Pancreas (tissue), 10 donors: ENCODE results near the gene SMOC2. TPM values are rescaled to one million over a fixed set of nuclear protein-coding genes. Genes with fewer than 3 reads are reported as not detected.

Experiments used
- ATAC-seq, 4 donors: fragments of 200-7000 bp; cut with Tn5 transposase; one replicate each; pipeline versions ENCODE4 v1.8.0 to v1.9.1; 2020; ENCODE audit warnings: mild to moderate bottlenecking in 4 of 4, moderate library complexity in 4 of 4
- DNase-seq, 6 donors: peaks; one replicate each; pipeline ENCODE4 v3.0.0-alpha.2; 2020
- FAIRE-seq: peaks from 2 replicates; lab custom pipeline; 2012; peaks lifted over from hg19 to GRCh38; lab: Jason Lieb, UNC
- H3K27ac ChIP-seq, 4 donors: fragments of 200-600 bp; sonication (generic); 1 replicate in 3 of 4; 2 replicates in 1 of 4; pipeline versions ENCODE4 v1.5.0 to v1.8.0; 2020
- H3K27me3 ChIP-seq, 4 donors: fragments of 200-600 bp; one replicate each; pipeline ENCODE4 v1.8.0; 2021
- H3K36me3 ChIP-seq, 3 donors: fragments of 200-600 bp; sonication (generic) in 1 of 3; one replicate each; pipeline versions ENCODE4 v1.5.0 to v1.8.0; 2020 to 2021
- H3K4me1 ChIP-seq, 3 donors: fragments of 200-600 bp; one replicate each; pipeline ENCODE4 v1.8.0; 2021
- H3K4me3 ChIP-seq, 4 donors: fragments of 200-600 bp; sonication (generic) in 2 of 4; one replicate each; pipeline versions ENCODE4 v1.5.0 to v1.8.0; 2020 to 2021
- H3K9me3 ChIP-seq, 4 donors: fragments of 200-600 bp; one replicate each; pipeline ENCODE4 v1.8.0; 2021
- WGBS, 2 donors: extraction: QIAGEN DNeasy Blood & Tissue Kit; methylation state at CpG; one replicate each; pipeline ENCODE4 v1.1.7; 2013; 5-methylcytosine and 5-hydroxymethylcytosine counted together
- intact Hi-C, 3 donors: fragments of 100-400 bp; cut with DNase I; formaldehyde crosslinking; loops; one replicate each; pipeline versions ENCODE4 v1.11.1 to v1.14.2; 2022
- polyA plus RNA-seq, 2 donors: library from polyadenylated mRNA; stranded (reverse); fragments of 200-250 nt; gene quantifications; one replicate each; pipeline ENCODE4 v1.2.3, GENCODE V29; 2013
- total RNA-seq, 6 donors: library from RNA; stranded (reverse); fragmentation: NEBNext Ultra II Directional in 4 of 6; extraction: Animal tissue kit (Norgen Biotek cat#: 25700) in 4 of 6; gene quantifications; one replicate each; pipeline versions ENCODE4 v1.2.1 to v1.2.4, GENCODE V29; 2021 to 2023
- TF ChIP-seq, protein P1 (sequence below), 4 donors: fragments of 200-600 bp; sonication (generic) in 3 of 4; IDR thresholded peaks; one replicate each; pipeline versions ENCODE4 v1.5.0 to v1.8.0; 2021; ENCODE audit warnings: antibody characterized with exemption in 4 of 4
- donor health status: healthy with polysubstance abuse.
- donor health status: DM: no; HTN: no; CAD: no; lungs with moderate emphysema.
- donor health status: DM: no; HTN: no; CAD: no.
- donor health status: control.
- donor health status: control.
- donor health status: Bipolar disorder and iron deficiency.
- donor health status: DM: yes; HTN: yes; CAD: no.
- donor health status: DM: no; HTN: no; CAD: no.
- donor health status: DM: no; HTN: no; CAD: no.
- donor health status: DM: yes; HTN: yes; CAD: no.

Gene SMOC2
- total and polyA plus RNA-seq, 8 donors, result 2.5 to 18.4 (median 6.5) TPM

DNA sequence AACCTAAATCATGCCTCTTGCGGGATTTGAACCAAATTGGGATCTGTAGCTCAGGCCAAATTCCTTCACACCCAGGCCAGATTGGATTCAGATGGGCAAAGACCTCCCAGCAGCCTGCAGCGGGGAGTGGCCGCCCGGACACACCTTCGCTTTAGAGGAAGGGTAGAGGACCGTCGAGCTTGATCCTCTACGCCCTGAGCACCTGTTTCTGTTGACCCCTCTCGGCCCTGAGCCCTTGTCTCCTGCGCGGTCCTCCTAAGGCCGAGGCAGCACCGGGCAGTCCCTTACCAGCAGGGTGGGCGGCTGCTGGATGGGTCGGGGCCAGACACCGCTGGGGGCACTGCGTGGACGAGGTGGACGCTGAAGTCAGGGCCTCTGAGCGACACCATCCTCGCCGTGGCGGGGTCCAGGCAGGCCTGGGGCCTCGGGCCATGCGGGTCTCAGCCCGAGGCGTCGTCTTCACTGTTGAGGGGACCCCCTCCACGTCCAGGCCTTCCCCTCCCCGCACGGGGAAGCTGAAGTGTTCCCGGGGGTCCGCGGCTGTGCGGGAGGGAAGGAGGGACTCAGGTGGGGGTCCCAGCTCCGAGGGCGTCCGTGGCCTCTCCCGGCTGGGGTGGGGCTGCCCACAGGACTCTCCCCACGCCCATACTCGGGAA is 114.8 kb downstream of the SMOC2 start:
- 89 to 90% methylated on average over 31 to 41 of the region's 41 CpGs for WGBS, 2 donors

GRCh38 chr6:168557512-168557911 is 116.5 kb downstream of the SMOC2 start:
- DNase-seq, result no peak
- WGBS, 2 donors, result 78 to 89% methylated on average over 8 of the region's 8 CpGs
- Histone ChIP-seq H3K9me3 (no peaks in the 10 kb centered on the region), H3K27me3 (no peaks in the 10 kb centered on the region), H3K4me1 (no peaks in the 10 kb centered on the region), H3K27ac (no peak overlapping the region), H3K4me3 (no peak overlapping the region), H3K36me3 (no peaks in the 10 kb centered on the region)
- no peak for FAIRE-seq
- intact Hi-C loops, result no loop called here
- TF ChIP-seq, protein P1, sequence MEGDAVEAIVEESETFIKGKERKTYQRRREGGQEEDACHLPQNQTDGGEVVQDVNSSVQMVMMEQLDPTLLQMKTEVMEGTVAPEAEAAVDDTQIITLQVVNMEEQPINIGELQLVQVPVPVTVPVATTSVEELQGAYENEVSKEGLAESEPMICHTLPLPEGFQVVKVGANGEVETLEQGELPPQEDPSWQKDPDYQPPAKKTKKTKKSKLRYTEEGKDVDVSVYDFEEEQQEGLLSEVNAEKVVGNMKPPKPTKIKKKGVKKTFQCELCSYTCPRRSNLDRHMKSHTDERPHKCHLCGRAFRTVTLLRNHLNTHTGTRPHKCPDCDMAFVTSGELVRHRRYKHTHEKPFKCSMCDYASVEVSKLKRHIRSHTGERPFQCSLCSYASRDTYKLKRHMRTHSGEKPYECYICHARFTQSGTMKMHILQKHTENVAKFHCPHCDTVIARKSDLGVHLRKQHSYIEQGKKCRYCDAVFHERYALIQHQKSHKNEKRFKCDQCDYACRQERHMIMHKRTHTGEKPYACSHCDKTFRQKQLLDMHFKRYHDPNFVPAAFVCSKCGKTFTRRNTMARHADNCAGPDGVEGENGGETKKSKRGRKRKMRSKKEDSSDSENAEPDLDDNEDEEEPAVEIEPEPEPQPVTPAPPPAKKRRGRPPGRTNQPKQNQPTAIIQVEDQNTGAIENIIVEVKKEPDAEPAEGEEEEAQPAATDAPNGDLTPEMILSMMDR (IDR thresholded peaks at IDR 0.05), result no peak
- no peak for ATAC-seq

More for the DNA sequence above, 114.8 kb downstream of the SMOC2 start:
- no peak for ATAC-seq
- H3K36me3 ChIP-seq, result no peaks in the 10 kb centered on the region
- no peaks in the 10 kb centered on the region for H3K27me3 ChIP-seq
- TF ChIP-seq, protein P1 (IDR thresholded peaks at IDR 0.05), result no peak
- H3K9me3 ChIP-seq, result no peaks in the 10 kb centered on the region
- no peak for FAIRE-seq
- H3K27ac ChIP-seq, result no peak overlapping the region
- no peak overlapping the region for H3K4me3 ChIP-seq
- intact Hi-C loops, result no loop called here
- peak in 1 of 6 donors; percentile 68 for DNase-seq
- H3K4me1 ChIP-seq, result no peaks in the 10 kb centered on the region

DNA sequence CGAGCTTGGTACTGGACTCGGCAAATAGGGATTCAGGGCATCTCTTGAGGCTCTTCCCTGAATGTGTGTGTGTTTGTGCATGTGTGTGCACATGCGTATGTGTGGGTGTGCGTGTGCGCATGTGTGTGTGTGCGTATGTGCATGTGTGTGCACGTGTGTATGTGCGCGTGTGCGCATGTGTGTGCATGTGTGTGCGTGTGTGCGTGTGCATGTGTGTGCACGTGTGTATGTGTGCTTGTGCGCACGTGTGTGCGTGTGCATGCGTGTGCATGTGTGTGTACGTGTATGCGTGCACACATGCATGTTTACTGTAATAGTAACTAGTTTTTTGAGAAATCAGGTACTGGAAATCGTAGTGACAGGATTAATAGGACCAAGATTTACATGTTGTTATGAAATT is 117.7 kb downstream of the SMOC2 start:
- Histone ChIP-seq H3K4me1 (no peaks in the 10 kb centered on the region), H3K36me3 (no peaks in the 10 kb centered on the region), H3K9me3 (no peaks in the 10 kb centered on the region), H3K27me3 (no peaks in the 10 kb centered on the region), H3K4me3 (no peak overlapping the region), H3K27ac (no peak overlapping the region)
- TF ChIP-seq, protein P1 (IDR thresholded peaks at IDR 0.05), result no peak
- DNase-seq (no peak), ATAC-seq (no peak), FAIRE-seq (no peak)
- intact Hi-C loops, result no loop called here
- WGBS, 2 donors, result 86 to 91% methylated on average over 20 of the region's 20 CpGs

GRCh38 chr6:168559574-168560098 is 118.7 kb downstream of the SMOC2 start:
- Histone ChIP-seq H3K27me3 (no peaks in the 10 kb centered on the region), H3K27ac (no peak overlapping the region), H3K4me1 (no peaks in the 10 kb centered on the region), H3K9me3 (no peaks in the 10 kb centered on the region), H3K4me3 (no peak overlapping the region), H3K36me3 (no peaks in the 10 kb centered on the region)
- FAIRE-seq, result no peak
- DNase-seq, result no peak
- WGBS, 2 donors, result 43 to 48% methylated on average over 6 of the region's 6 CpGs
- intact Hi-C loops, result no loop called here
- peak in 2 of 4 donors; percentile 11 to 44 for ATAC-seq
- TF ChIP-seq, protein P1 (IDR thresholded peaks at IDR 0.05), result no peak

GRCh38 chr6:168560126-168560525 is 119.1 kb downstream of the SMOC2 start:
- Histone ChIP-seq H3K4me3 (no peak overlapping the region), H3K9me3 (no peaks in the 10 kb centered on the region), H3K27ac (no peak overlapping the region), H3K36me3 (no peaks in the 10 kb centered on the region), H3K27me3 (no peaks in the 10 kb centered on the region), H3K4me1 (no peaks in the 10 kb centered on the region)
- intact Hi-C loops, result no loop called here
- 41 to 46% methylated on average over 6 of the region's 6 CpGs for WGBS, 2 donors
- no peak for ATAC-seq
- TF ChIP-seq, protein P1 (IDR thresholded peaks at IDR 0.05), result no peak
- FAIRE-seq, result no peak
- no peak for DNase-seq
